Neuronal stem cell (in vitro differentiated cells): ENCODE measurements around the gene EDEM1.

ENCODE experiments used
- DNase-seq: peaks from one replicate; pipeline ENCODE4 v3.0.0-alpha.2; 2013; ENCODE audit warnings: low spot score
- H2AFZ ChIP-seq: one replicate; pipeline ENCODE4 v1.6.1; 2013; ENCODE audit warnings: mild to moderate bottlenecking, low read length, inconsistent platforms
- H2AK5ac ChIP-seq: 2 replicates; pipeline ENCODE4 v1.6.1; 2013; ENCODE audit warnings: low read depth, mild to moderate bottlenecking, inconsistent platforms, low read length, moderate library complexity, mixed read lengths
- H2BK120ac ChIP-seq: 2 replicates; pipeline ENCODE4 v1.6.1; 2013; ENCODE audit warnings: low read depth, mild to moderate bottlenecking, inconsistent platforms, low read length, moderate library complexity, mixed read lengths
- H2BK12ac ChIP-seq: one replicate; pipeline ENCODE4 v1.6.1; 2013; ENCODE audit warnings: low read length, inconsistent platforms
- H2BK15ac ChIP-seq: 2 replicates; pipeline ENCODE4 v1.6.1; 2013; ENCODE audit warnings: mild to moderate bottlenecking, low read length, inconsistent platforms, mixed read lengths
- H2BK5ac ChIP-seq: one replicate; pipeline ENCODE4 v1.6.1; 2013; ENCODE audit warnings: inconsistent platforms, mild to moderate bottlenecking, low read length, moderate library complexity
- H3K14ac ChIP-seq: one replicate; pipeline ENCODE4 v1.6.1; 2013; ENCODE audit warnings: low read length, inconsistent platforms
- H3K18ac ChIP-seq: 2 replicates; pipeline ENCODE4 v1.6.1; 2013; ENCODE audit warnings: low read length, inconsistent platforms
- H3K23ac ChIP-seq: 2 replicates; pipeline ENCODE4 v1.6.1; 2013; ENCODE audit warnings: low read depth, mild to moderate bottlenecking, mixed read lengths, low read length, inconsistent platforms; ENCODE audit not compliant: poor library complexity
- H3K27ac ChIP-seq: replicated peaks from 3 replicates; pipeline ENCODE4 v1.5.1; 2013; ENCODE audit warnings: low read length, inconsistent platforms
- H3K27me3 ChIP-seq, 3 experiments: 2 replicates each; pipeline ENCODE4 v1.6.1; 2013; ENCODE audit warnings: low read length in 3 of 3, mild to moderate bottlenecking in 2 of 3, inconsistent platforms in 1 of 3, low read depth in 1 of 3, mixed read lengths in 1 of 3, moderate library complexity in 1 of 3; ENCODE audit not compliant: control insufficient read depth in 3 of 3, insufficient read depth in 3 of 3
- H3K36me3 ChIP-seq, 2 donors: replicated peaks in 1 of 2; 2 replicates each; pipeline ENCODE4 v1.6.1; 2013; ENCODE audit warnings: low read length in 2 of 2; ENCODE audit not compliant: control insufficient read depth in 2 of 2, insufficient read depth in 2 of 2
- H3K4ac ChIP-seq: 2 replicates; pipeline ENCODE4 v1.6.1; 2013; ENCODE audit warnings: inconsistent platforms, mild to moderate bottlenecking, low read length, moderate library complexity
- H3K4me1 ChIP-seq, 2 donors: 1 replicate in 1 of 2; 2 replicates in 1 of 2; pipeline ENCODE4 v1.6.1; 2013; ENCODE audit warnings: low read length in 2 of 2, low read depth in 1 of 2; ENCODE audit not compliant: control insufficient read depth in 2 of 2, insufficient read depth in 1 of 2
- H3K4me2 ChIP-seq: one replicate; pipeline ENCODE4 v1.6.1; 2013; ENCODE audit warnings: mild to moderate bottlenecking, low read length, inconsistent platforms; ENCODE audit not compliant: insufficient read depth, poor library complexity, severe bottlenecking
- H3K4me3 ChIP-seq, 2 donors: 2 replicates each; pipeline ENCODE4 v1.5.1; 2013; ENCODE audit warnings: low read length in 2 of 2, mild to moderate bottlenecking in 2 of 2, inconsistent platforms in 1 of 2, moderate library complexity in 1 of 2
- H3K79me1 ChIP-seq: one replicate; pipeline ENCODE4 v1.6.1; 2013; ENCODE audit warnings: low read depth, mild to moderate bottlenecking, inconsistent platforms, low read length, moderate library complexity
- H3K9ac ChIP-seq: one replicate; pipeline ENCODE4 v1.6.1; 2013; ENCODE audit warnings: mild to moderate bottlenecking, low read depth, low read length, inconsistent platforms; ENCODE audit not compliant: poor library complexity
- H3K9me3 ChIP-seq, 2 donors: replicated peaks in 1 of 2; 2 replicates each; pipeline versions ENCODE3 to v1.6.1; 2013; ENCODE audit warnings: low read length in 2 of 2, mild to moderate bottlenecking in 2 of 2, inconsistent platforms in 1 of 2, low read depth in 1 of 2, mixed read lengths in 1 of 2, moderate library complexity in 1 of 2; ENCODE audit not compliant: control insufficient read depth in 2 of 2, insufficient read depth in 1 of 2
- H4K8ac ChIP-seq: one replicate; pipeline ENCODE4 v1.6.1; 2013; ENCODE audit warnings: low read depth, mild to moderate bottlenecking, inconsistent platforms, low read length, moderate library complexity
- H4K91ac ChIP-seq: one replicate; pipeline ENCODE4 v1.6.1; 2013; ENCODE audit warnings: low read length, low read depth, mild to moderate bottlenecking, inconsistent platforms; ENCODE audit not compliant: poor library complexity
- WGBS, 2 donors: extraction: QIAGEN DNeasy Blood & Tissue Kit; methylation state at CpG; one replicate each; pipeline ENCODE4 v1.1.7; 2013; ENCODE audit warnings: missing lambda C conversion rate in 2 of 2, mixed read lengths in 1 of 2; ENCODE audit not compliant: insufficient read length in 2 of 2, insufficient replicate concordance in 1 of 2; ENCODE audit errors: extremely low coverage in 2 of 2; 5-methylcytosine and 5-hydroxymethylcytosine counted together

The EDEM1 gene

DNA sequence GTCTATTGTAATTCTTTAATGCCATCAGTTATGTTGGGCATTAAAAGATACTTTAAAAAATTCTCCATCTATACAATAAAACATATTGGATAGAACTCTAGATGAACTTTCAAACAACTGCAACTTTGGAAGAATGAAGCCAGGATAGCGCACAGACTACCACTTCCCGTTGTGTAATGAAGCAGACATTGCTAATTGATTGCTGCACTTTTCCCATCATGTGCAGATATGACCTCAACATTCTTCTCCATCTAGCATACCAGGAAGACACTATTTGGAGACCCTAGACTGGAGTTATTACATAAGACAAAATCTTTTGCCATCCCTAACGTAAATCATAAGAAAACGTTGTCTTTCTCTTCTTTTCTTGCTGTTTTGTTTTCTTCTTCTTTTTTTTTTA, 75.0 kb downstream of the EDEM1 start:
- no peaks in the 10 kb centered on the region for H3K27me3 ChIP-seq
- no peaks in the 10 kb centered on the region for H3K79me1 ChIP-seq
- no peak overlapping the region for H2BK15ac ChIP-seq
- no peak overlapping the region for H3K4ac ChIP-seq
- H2BK120ac ChIP-seq, result no peak overlapping the region
- no peak overlapping the region for H3K23ac ChIP-seq
- no peak overlapping the region for H4K91ac ChIP-seq
- no peak overlapping the region for H2AK5ac ChIP-seq
- no peak overlapping the region for H2AFZ ChIP-seq
- WGBS, 2 donors, result no CpG with 5 or more reads among the region's 4 CpGs
- H2BK12ac ChIP-seq, result no peak overlapping the region
- H4K8ac ChIP-seq, result no peak overlapping the region
- no peak for DNase-seq
- H2BK5ac ChIP-seq, result no peak overlapping the region
- H3K14ac ChIP-seq, result no peak overlapping the region
- no peak overlapping the region for H3K9ac ChIP-seq
- no peaks in the 10 kb centered on the region for H3K36me3 ChIP-seq
- peaks cover 0 to 15% of the 10 kb centered on the region in 2 donors for H3K4me1 ChIP-seq
- H3K4me2 ChIP-seq, result no peak overlapping the region
- H3K4me3 ChIP-seq, result no peak overlapping the region
- H3K9me3 ChIP-seq, result no peaks in the 10 kb centered on the region
- no peak overlapping the region for H3K27ac ChIP-seq
- no peak overlapping the region for H3K18ac ChIP-seq

DNA sequence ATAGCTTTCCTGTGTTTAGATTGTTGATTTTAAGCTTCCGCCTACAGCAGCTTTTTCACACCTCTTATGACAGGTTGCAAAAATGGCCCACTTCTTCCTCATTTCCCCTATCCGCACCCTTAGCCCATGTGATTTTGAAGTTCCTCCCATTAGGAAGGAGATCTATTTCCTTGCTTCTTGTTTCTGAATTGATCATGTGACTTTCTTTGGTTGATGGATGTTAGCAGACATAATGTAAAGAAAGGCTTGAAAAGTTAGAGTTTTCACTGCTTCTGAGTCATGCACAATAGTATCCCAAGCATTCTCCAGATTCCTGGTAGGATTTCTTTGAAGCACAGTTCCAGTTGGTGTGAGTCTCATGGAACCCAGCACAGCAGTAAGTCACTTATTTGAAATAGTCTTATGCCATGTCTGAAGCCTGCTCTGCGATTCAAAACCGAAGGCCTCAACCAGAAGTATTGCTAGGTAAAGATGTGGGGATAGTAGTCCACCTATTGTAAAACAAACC, 76.6 kb downstream of the EDEM1 start:
- Histone ChIP-seq H3K23ac (no peak overlapping the region), H2BK120ac (no peak overlapping the region)
- no peak for DNase-seq

DNA sequence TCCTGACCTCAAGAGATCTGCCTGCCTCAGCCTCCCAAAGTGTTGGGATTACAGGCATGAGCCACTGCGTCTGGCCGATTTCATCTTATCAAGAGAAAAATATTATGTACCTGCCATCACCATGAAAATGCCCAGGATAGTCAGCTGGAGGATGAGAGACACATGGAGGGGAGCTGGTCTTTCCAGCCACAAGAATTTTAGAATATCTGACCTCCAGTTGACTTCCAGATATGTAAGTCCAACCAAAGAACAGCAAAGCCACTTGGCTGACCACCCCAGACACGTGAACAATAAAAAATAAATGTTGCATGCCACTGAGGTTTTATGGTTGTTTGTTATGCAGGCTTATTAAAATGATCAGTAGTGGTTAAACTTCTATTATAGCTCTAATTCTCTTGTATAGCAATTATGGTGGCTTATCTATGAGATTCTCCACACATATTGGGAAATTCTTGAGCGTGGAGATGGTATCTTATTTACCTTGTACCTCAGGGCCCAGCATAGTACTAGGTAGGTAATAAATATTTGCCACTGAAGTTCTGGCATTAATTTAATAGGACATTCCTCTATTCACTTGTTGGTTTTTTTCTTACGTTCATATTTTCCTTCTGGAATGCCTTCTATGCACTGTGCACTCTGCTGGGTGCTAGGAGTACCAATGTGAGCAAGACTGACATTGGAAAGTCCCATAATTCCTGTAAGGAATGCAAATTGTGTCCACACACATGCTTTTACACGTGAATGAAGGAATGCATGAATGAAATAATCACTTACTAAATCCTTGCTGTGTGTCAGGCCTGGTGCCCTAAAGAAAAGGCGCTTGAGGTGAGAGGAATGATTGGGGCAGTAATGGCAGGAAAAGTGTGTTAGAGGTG, 77.6 kb downstream of the EDEM1 start:
- Histone ChIP-seq H2BK15ac (no peak overlapping the region), H3K4me1 (peaks cover 0 to 15% of the 10 kb centered on the region in 2 donors), H3K27me3 (peaks cover 0 to 3% (median 0%) of the 10 kb centered on the region in 3 experiments), H3K9me3 (no peaks in the 10 kb centered on the region), H2AK5ac (no peak overlapping the region), H2BK5ac (peak overlapping the region; percentile 9), H3K36me3 (no peaks in the 10 kb centered on the region), H3K18ac (no peak overlapping the region), H3K4ac (no peak overlapping the region), H2BK12ac (no peak overlapping the region), H3K23ac (no peak overlapping the region), H3K9ac (no peak overlapping the region), H3K4me2 (no peak overlapping the region), H4K8ac (no peak overlapping the region), H2AFZ (no peak overlapping the region), H4K91ac (no peak overlapping the region), H3K79me1 (no peaks in the 10 kb centered on the region), H3K27ac (no peak overlapping the region), H3K4me3 (no peak overlapping the region), H2BK120ac (no peak overlapping the region), H3K14ac (no peak overlapping the region)
- DNase-seq, result no peak
- no CpG with 5 or more reads among the region's 7 CpGs for WGBS, 2 donors

More for the DNA sequence above, 76.6 kb downstream of the EDEM1 start:
- H2BK12ac ChIP-seq, result no peak overlapping the region
- H3K4me2 ChIP-seq, result no peak overlapping the region
- no CpG with 5 or more reads among the region's 4 CpGs for WGBS, 2 donors
- peaks cover 0 to 15% of the 10 kb centered on the region in 2 donors for H3K4me1 ChIP-seq
- H3K4me3 ChIP-seq, result no peak overlapping the region
- peaks cover 0 to 3% (median 0%) of the 10 kb centered on the region in 3 experiments for H3K27me3 ChIP-seq
- H3K14ac ChIP-seq, result no peak overlapping the region
- H3K36me3 ChIP-seq, result no peaks in the 10 kb centered on the region
- no peak overlapping the region for H2AK5ac ChIP-seq
- no peak overlapping the region for H2BK15ac ChIP-seq
- H3K79me1 ChIP-seq, result no peaks in the 10 kb centered on the region
- no peak overlapping the region for H3K18ac ChIP-seq
- H3K4ac ChIP-seq, result no peak overlapping the region
- no peaks in the 10 kb centered on the region for H3K9me3 ChIP-seq
- H2BK5ac ChIP-seq, result no peak overlapping the region
- no peak overlapping the region for H3K9ac ChIP-seq
- peak overlapping the region; percentile 29 for H3K27ac ChIP-seq
- H4K91ac ChIP-seq, result no peak overlapping the region
- H2AFZ ChIP-seq, result no peak overlapping the region
- H4K8ac ChIP-seq, result no peak overlapping the region

DNA sequence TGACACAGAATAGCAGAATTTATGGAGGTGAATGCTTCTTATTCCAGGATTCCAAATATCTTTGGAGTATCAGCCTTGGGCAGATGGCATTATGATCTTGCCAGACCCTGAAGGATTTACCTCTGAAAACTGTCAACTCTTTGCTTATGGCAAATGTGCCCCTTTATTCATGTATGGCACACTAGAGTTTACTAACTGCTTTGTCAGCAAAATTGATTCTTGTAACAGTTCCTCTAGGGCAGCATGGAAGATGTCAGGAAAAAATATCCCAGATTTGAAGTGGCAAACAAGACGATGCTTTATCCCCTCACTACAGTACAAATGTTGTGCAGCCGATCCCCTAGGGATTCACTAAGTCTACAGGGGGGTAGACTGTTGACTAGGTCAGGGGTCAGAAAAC, 79.7 kb downstream of the EDEM1 start:
- Histone ChIP-seq H2BK15ac (no peak overlapping the region), H3K4me3 (no peak overlapping the region), H4K91ac (no peak overlapping the region), H3K14ac (no peak overlapping the region), H3K23ac (no peak overlapping the region), H3K36me3 (no peaks in the 10 kb centered on the region), H4K8ac (no peak overlapping the region), H3K4me2 (no peak overlapping the region), H3K4me1 (peaks cover 0 to 7% of the 10 kb centered on the region in 2 donors), H3K9ac (no peak overlapping the region), H2BK5ac (no peak overlapping the region), H2BK120ac (no peak overlapping the region), H2BK12ac (no peak overlapping the region), H2AFZ (no peak overlapping the region), H3K27ac (no peak overlapping the region), H3K9me3 (no peaks in the 10 kb centered on the region), H3K79me1 (no peaks in the 10 kb centered on the region), H3K18ac (no peak overlapping the region), H3K4ac (no peak overlapping the region), H3K27me3 (peaks cover 0 to 3% (median 0%) of the 10 kb centered on the region in 3 experiments), H2AK5ac (no peak overlapping the region)
- DNase-seq, result no peak
- WGBS, 2 donors, result no CpG with 5 or more reads among the region's 2 CpGs
